Adipocyte (in vitro differentiated cells): Measurements from ENCODE around the gene WNT1.

Source experiments
- DNase-seq: peaks from one replicate; pipeline ENCODE4 v3.0.0-alpha.2; 2015; ENCODE audit warnings: low read depth
- H3K27me3 ChIP-seq: replicated peaks from 2 replicates; pipeline ENCODE4 v1.7.0; 2013; ENCODE audit warnings: mild to moderate bottlenecking, low read length, moderate library complexity; ENCODE audit not compliant: control insufficient read depth, insufficient read depth
- H3K36me3 ChIP-seq: 2 replicates; pipeline ENCODE4 v1.7.0; 2013; ENCODE audit warnings: low read length, mild to moderate bottlenecking, moderate library complexity; ENCODE audit not compliant: control insufficient read depth, insufficient read depth, severe bottlenecking
- H3K4me1 ChIP-seq: 2 replicates; pipeline ENCODE4 v1.7.0; 2013; ENCODE audit warnings: mild to moderate bottlenecking, low read length, moderate library complexity; ENCODE audit not compliant: control insufficient read depth, insufficient read depth
- H3K4me3 ChIP-seq: 2 replicates; pipeline ENCODE4 v1.7.0; 2013; ENCODE audit warnings: mild to moderate bottlenecking, low read length, moderate library complexity
- H3K9ac ChIP-seq: 2 replicates; pipeline ENCODE4 v1.7.0; 2013; ENCODE audit warnings: mild to moderate bottlenecking, low read length, moderate library complexity
- H3K9me3 ChIP-seq: 2 replicates; pipeline ENCODE4 v1.7.0; 2013; ENCODE audit warnings: mild to moderate bottlenecking, low read length, moderate library complexity; ENCODE audit not compliant: control insufficient read depth

Gene WNT1

GRCh38 chr12:48985475-48985897, 7.4 kb downstream of the WNT1 start:
- H3K9ac ChIP-seq: no peak overlapping the region
- DNase-seq: no peak
- peaks cover 4% of the 10 kb centered on the region for H3K4me1 ChIP-seq
- peaks cover 88% of the 10 kb centered on the region for H3K27me3 ChIP-seq
- no peaks in the 10 kb centered on the region for H3K9me3 ChIP-seq
- no peak overlapping the region for H3K4me3 ChIP-seq
- no peaks in the 10 kb centered on the region for H3K36me3 ChIP-seq

- Histone ChIP-seq H3K4me1 (no peaks in the 10 kb centered on the region), H3K27me3 (peaks cover 88% of the 10 kb centered on the region), H3K36me3 (no peaks in the 10 kb centered on the region), H3K9me3 (no peaks in the 10 kb centered on the region), H3K4me3 (no peak overlapping the region), H3K9ac (no peak overlapping the region)
- no peak for DNase-seq
Observed at GRCh38 chr12:48985901-48986300, 7.8 kb downstream of the WNT1 start.

GRCh38 chr12:48986720-48987291, 8.7 kb downstream of the WNT1 start:
- Histone ChIP-seq H3K9me3 (no peaks in the 10 kb centered on the region), H3K27me3 (peaks cover 84% of the 10 kb centered on the region), H3K4me3 (no peak overlapping the region), H3K4me1 (no peaks in the 10 kb centered on the region), H3K36me3 (no peaks in the 10 kb centered on the region), H3K9ac (no peak overlapping the region)
- no peak for DNase-seq

GRCh38 chr12:48988030-48988649, 10.0 kb downstream of the WNT1 start:
- H3K27me3 ChIP-seq: peaks cover 76% of the 10 kb centered on the region
- H3K4me3 ChIP-seq: no peak overlapping the region
- DNase-seq: peak; percentile 81
- no peaks in the 10 kb centered on the region for H3K9me3 ChIP-seq
- no peaks in the 10 kb centered on the region for H3K4me1 ChIP-seq
- no peaks in the 10 kb centered on the region for H3K36me3 ChIP-seq
- H3K9ac ChIP-seq: no peak overlapping the region

GRCh38 chr12:48990552-48990951, 12.4 kb downstream of the WNT1 start:
- no peaks in the 10 kb centered on the region for H3K4me1 ChIP-seq
- peaks cover 71% of the 10 kb centered on the region for H3K27me3 ChIP-seq

GRCh38 chr12:48991247-48992050, 13.3 kb downstream of the WNT1 start:
- Histone ChIP-seq H3K27me3 (peaks cover 62% of the 10 kb centered on the region), H3K4me3 (no peak overlapping the region), H3K36me3 (no peaks in the 10 kb centered on the region), H3K9ac (no peak overlapping the region), H3K4me1 (no peaks in the 10 kb centered on the region), H3K9me3 (no peaks in the 10 kb centered on the region)
- no peak for DNase-seq

More at GRCh38 chr12:48990552-48990951, 12.4 kb downstream of the WNT1 start:
- Histone ChIP-seq H3K4me3 (no peak overlapping the region), H3K9ac (no peak overlapping the region), H3K36me3 (no peaks in the 10 kb centered on the region), H3K9me3 (no peaks in the 10 kb centered on the region)
- DNase-seq: no peak

- no peak overlapping the region for H3K4me3 ChIP-seq
- H3K9ac ChIP-seq: no peak overlapping the region
- DNase-seq: no peak
- H3K4me1 ChIP-seq: peaks cover 4% of the 10 kb centered on the region
- no peaks in the 10 kb centered on the region for H3K36me3 ChIP-seq
- H3K27me3 ChIP-seq: peaks cover 42% of the 10 kb centered on the region
- no peaks in the 10 kb centered on the region for H3K9me3 ChIP-seq
Observed at GRCh38 chr12:48993787-48994186, 15.7 kb downstream of the WNT1 start.

GRCh38 chr12:48994224-48995085, 16.3 kb downstream of the WNT1 start:
- H3K4me3 ChIP-seq: no peak overlapping the region
- peaks cover 7% of the 10 kb centered on the region for H3K4me1 ChIP-seq
- H3K9me3 ChIP-seq: no peaks in the 10 kb centered on the region
- no peak for DNase-seq
- peaks cover 35% of the 10 kb centered on the region for H3K27me3 ChIP-seq
- no peaks in the 10 kb centered on the region for H3K36me3 ChIP-seq
- H3K9ac ChIP-seq: no peak overlapping the region

- Histone ChIP-seq H3K4me3 (peak overlapping the region; percentile 66), H3K9ac (peak overlapping the region; percentile 38), H3K36me3 (peaks cover under 1% of the 10 kb centered on the region), H3K4me1 (peaks cover 15% of the 10 kb centered on the region), H3K9me3 (no peaks in the 10 kb centered on the region), H3K27me3 (peaks cover 29% of the 10 kb centered on the region)
- DNase-seq: peak; percentile 94
Observed at GRCh38 chr12:48995086-48995879, 17.2 kb downstream of the WNT1 start.
